GM19239 (cell line): ENCODE data around the gene STOM.

ENCODE experiments used
- DNase-seq: peaks from one replicate; pipeline ENCODE4 v3.0.0; 2011; ENCODE audit warnings: low spot score; ENCODE audit not compliant: insufficient read length
- FAIRE-seq: peaks from 2 replicates; lab custom pipeline; 2011; peaks lifted over from hg19 to GRCh38; lab: Jason Lieb, UNC

The STOM gene

DNA sequence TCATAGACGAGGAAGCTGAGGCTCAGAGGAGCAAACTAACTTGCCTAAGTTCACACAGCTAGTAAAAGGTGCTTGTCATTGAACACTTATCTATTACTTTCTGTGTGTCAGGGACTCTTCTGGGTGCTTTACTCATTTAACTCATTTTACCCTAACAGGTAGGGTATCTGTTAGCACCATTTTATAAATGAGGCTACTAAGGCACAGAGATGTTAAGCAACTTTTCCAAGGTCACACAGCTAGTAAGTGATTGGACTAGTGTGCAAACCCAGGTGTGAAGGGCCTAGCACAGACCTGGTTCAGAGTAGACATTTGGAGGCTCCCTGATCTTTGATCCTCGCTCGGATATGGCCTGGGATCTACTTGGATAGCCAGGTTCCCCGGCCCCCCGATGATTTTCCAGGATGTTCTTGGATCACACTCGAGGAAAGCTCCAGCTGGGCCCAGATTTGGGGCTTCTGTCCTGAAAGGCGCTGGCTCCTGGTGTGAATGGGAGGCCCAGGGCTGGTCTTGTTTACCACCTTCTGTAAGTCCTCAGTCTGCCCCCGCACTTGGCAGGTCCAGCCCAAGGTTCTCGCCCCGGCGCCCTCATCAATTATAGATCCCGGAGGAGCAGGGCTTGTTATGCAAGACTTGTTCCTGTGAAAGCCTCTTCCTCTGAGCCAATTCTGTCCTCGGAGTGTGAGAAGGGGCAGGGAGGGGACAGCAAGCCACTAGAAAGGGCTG is 64.6 kb downstream of the STOM start:
- no peak for DNase-seq
- FAIRE-seq, result no peak

DNA sequence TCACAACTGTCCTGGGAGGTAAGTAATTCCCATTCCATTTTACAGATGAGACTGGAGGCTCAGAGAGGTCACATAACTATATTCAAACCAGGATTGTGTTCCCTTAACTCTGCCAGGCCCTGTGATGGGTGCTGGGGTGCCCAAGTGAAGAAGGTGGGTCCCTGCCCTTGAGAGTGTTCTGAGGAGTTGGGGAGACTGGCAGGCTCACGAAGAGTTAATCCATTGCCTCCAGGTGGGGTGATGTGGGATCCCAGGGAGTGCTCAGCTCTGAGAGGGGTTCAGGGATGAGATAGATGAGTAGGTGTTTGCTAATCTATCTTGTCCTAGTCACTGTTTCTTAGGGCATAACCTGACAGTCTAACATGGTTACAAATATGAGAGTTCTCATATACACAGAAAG is 65.3 kb downstream of the STOM start:
- FAIRE-seq (no peak), DNase-seq (no peak)

DNA sequence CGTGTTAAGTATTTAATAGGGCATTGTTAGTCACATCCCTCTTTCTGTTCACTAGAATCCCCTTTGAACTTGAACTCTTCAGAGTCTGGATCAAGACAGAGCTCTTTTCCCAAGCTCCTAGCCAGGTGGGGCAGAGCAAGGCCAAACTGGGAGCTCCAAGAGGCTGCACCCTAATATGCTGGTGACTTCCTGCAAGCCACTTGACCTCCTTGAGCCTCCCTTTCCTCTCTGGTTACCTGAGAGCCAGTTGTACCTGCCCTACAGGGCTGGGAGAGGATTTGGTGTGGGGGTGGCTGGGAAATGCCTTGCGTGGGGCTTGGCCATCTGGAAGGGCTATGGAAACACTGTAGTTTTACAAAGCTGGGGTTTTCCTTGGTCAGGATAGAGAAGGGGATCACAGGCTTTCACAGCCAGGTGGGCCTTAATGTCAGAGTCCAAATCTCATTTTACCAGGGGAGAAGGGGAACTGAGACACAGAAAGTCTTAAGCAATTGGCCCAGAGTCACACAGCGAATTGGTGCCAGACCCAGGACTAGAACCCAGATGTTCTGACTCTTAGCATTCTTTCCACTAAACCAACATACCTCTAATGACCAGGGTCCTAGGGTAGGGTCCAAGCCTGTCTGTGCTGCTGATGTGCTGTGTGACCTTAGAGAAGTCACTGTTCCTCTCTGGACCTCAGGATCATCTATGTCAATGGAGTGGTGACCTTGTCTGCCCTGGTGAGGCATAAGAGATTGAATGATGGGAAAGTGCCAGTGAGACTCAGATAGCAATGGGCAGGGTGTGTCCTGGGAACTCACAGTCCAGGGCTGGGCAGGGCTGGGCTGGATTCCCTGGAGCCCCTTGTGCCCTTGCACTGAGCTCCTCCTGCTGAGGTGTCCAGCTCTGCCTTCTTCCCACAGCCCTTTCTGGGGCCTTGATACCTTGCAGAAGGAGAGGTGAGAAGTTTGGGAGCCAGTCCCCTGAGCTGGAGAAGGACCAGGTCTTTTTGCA is 66.3 kb downstream of the STOM start:
- no peak for FAIRE-seq
- DNase-seq, result no peak

DNA sequence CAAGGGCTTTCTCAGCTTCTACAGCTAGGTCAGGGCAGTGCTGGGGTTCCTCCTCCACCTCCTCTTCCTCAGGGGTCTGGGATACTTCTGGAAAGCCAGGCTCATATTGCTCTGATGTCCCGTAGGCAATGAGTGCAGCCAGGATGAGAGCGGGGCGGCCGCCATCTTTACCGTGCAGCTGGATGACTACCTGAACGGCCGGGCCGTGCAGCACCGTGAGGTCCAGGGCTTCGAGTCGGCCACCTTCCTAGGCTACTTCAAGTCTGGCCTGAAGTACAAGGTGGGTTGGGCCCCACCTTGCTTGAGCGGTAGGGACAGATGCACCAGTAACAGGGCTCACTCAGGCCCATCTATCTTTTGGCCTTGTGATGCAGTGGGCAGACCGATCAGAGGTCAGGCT is 67.3 kb downstream of the STOM start:
- FAIRE-seq, result no peak

DNA sequence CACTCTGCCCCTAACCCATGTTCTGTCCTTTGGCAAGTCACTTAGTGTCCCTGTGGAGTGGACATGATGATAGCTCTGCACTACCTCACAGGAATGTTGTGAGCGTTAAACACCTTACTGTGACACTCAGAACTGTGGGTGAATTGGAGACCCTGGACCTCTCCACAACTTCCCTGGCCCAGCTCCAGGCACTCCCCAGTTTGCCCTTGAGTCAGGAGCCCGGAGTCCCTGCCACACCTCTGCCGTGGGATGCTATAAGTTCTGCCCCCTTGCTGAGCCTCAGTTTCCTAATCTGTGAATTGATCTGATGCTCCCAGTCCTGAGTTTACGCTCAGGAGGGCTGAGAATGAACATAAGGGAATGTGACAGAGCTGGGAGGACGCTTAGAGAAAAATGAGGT is 67.7 kb downstream of the STOM start:
- FAIRE-seq (no peak), DNase-seq (no peak)

More for the DNA sequence above, 67.3 kb downstream of the STOM start:
- no peak for DNase-seq

DNA sequence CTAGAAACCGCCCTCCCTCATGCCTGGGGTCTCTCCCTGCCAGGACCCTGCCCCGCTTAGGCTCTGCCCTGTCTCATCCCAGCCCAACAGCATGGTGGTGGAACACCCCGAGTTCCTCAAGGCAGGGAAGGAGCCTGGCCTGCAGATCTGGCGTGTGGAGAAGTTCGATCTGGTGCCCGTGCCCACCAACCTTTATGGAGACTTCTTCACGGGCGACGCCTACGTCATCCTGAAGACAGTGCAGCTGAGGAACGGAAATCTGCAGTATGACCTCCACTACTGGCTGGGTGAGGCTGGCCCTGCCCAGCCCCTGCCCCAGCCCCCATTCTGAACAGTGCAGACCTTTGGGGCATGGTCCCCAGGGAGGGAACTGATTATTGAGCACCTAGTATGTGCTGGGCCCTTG is 68.2 kb downstream of the STOM start:
- FAIRE-seq, result no peak
- DNase-seq, result no peak

DNA sequence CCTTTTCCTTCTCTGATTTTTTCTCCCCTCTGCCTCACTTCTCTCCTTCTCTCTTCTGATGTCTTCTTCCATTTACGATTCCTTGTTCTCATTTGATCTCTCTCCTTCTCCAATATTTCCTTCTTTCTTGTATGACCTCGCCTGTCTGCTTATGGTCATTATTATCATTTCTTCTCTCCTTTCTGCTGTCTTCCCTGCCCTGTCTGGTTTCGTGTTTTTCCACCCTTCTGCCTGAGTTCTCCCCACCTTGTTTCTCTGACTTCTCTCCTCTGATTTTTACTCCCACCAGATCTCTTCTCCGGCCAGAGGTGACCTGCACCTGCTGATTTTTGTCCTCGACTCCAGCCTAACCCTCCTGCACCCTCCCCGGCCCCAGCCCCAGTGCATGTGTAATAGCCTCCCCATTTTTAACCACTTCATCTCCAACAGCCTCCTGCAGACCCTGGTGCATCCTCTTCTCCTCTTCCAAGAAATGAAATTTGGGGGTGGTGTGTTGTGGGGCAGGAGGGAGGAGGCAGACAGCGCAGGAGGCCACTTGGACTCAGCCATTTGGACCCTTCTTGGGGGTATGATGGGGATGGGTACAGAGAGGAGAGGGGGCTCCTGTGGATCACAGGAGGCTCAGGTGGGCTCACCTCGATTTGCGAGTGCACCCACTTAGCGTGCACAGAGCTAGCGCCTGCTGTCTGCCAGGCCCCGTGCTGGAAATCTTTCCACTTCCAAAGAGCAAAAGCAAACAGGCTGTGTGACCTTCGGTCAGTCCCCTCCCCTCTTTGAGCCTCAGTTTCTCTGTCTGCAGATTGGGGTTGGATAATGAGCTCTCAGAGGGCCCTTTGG is 69.5 kb downstream of the STOM start:
- DNase-seq (no peak), FAIRE-seq (no peak)

DNA sequence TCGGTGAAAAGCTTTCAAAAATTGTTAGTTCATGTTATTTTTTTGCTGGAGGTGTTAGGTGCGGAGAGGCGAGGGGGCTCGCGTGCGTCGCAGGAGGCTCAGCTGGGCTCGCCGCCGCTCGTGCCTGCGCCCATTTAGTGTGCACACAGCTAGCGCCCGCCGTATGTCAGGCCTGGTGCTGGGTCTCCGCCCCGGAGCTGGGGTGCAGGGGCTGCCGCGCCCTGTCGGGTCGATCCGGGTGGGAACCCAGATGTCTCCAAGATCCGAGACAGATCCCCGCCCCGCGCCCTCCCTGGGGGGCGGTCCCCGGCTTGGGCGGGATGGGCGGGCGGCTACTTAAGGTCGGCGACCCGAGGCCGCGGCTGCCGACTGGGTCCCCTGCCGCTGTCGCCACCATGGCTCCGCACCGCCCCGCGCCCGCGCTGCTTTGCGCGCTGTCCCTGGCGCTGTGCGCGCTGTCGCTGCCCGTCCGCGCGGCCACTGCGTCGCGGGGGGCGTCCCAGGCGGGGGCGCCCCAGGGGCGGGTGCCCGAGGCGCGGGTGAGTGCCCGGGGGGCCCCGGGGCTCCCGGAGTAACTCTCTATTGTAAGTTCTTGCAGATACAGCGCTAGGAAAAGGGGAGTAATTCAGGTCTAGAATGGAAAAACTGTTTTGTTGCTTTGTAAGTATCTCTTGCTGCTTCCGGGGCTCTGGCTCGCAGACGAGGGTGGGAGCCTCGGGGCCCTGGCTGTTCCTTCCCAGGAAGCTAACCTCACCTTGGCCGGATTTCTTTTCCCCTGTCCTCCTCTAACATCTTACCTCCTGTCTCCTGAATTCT is 70.4 kb downstream of the STOM start:
- FAIRE-seq (no peak), DNase-seq (peak; percentile 36)

DNA sequence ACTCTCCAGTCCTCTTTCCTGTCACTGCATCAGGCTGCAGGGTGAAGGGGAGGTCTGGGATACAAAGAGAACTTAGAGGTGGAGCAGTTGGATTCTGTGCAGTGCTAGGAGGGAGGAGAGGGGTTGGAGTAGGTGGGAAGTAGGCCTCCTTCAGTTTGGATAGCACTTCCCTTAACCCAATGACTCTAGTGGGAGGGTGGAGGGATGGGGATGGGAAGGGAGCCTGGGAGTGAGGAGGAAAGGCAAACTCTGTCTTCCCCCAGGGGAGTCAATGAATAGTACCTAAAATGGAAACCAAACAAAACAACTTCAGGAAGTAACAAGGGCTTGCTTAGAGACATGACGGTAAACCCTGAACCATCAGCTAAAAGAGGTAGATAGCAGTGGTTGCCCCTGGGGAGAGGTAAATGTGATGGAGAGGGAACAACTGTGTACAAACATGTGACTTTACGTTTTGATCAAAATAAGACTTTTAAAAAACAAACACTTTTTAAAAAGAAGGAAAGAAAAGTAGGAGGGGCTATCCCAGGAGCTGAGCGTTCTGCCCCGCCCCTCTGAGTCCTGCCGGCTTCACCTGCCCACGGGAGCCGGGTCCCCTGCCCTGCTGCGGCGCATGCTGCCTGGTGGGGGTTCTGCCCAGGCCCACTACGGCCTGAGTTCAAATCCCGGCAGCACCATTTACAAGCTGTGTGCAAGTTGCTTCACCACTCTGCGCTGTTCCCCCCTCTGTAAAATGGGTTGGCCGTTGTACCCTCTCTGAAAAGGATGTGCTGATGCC is 71.2 kb downstream of the STOM start:
- FAIRE-seq, result no peak
- DNase-seq, result no peak

DNA sequence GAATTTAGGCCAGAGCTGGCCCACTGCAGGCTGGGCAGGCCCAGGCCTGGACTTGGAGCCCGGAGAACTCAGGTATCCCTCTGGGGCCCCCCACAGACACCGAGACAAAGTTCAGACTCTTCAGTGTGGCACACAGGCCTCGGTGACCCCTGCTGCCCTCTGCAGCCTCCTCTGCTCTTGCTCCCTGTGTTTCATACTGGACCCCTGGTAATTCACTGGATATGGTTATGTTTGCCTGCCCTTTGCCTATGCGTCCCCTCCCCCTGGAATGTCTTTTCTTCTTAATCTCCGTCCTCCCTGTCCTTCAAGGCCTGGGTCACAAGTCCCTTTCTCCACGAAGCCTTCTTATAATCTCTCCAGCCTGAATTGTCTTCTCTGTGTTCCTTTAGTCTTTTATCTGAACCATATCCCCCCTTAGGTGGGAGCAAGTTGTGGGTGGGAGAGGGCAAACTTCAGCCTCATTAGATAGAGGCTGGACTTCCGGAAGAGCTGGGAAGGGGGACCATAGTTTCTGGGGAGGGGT is 72.0 kb downstream of the STOM start:
- DNase-seq (no peak), FAIRE-seq (no peak)

DNA sequence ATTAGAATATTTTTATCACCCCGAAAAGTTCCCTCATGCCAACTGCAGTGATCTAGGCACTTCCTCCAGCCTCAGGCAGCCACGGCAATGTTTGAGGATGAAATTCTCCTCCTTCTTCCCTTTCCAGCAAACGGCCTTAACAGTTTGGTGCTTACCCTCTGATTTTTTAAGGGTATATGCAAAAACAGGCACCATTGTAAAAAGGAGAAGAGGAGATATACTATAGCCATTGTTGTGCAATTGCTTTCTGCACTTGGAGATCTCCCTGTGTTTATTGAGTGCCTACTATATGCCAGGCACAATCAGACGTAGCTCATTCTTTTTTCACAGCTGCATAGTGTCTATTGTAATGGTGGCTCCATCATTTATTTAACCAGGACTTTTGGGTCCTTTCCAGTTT is 72.7 kb downstream of the STOM start:
- DNase-seq (no peak), FAIRE-seq (no peak)

DNA sequence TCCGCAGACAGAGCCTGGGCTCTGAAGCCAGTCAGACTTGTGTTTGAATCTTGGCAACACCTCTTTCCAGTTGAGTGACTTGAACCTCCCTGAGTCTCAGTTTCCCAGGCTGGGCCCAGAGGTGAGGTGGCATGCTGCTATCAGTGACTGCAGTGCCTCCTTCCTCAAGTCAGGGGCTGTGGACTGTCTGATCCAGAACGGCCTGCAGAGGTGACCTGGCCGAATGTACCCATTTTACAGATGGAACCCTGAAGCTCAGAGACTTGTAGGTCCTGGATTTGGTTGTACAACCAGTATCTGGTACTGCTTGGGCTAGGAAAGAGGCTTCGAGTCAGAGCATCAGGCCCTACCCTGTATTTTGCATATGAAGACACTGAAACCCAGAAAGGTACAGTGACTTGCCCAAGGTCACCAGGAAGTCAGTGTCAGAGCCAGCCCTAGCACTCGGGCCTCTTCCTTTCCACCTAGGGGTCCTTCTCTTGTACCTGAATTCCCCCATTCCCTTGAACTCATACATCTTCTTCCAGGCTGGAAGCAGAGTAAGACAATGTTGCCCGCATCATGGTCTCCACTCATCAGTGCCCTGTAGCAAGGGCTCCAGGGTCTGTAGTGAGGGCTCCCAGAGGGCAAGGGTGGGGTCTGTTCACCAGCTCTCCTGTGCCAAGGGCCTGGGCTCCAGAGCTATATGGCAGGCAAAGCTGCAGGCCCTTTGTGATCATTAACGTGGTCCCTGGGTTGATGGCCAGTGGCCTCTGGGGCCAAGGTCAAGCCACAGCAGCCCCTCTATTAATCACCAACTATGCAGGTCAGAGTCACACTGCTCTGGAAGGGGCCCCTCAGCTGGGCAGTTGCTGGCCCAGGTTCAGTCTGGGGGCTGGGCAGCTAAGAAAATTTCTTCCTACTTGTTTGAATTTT is 73.6 kb downstream of the STOM start:
- DNase-seq (no peak), FAIRE-seq (no peak)

DNA sequence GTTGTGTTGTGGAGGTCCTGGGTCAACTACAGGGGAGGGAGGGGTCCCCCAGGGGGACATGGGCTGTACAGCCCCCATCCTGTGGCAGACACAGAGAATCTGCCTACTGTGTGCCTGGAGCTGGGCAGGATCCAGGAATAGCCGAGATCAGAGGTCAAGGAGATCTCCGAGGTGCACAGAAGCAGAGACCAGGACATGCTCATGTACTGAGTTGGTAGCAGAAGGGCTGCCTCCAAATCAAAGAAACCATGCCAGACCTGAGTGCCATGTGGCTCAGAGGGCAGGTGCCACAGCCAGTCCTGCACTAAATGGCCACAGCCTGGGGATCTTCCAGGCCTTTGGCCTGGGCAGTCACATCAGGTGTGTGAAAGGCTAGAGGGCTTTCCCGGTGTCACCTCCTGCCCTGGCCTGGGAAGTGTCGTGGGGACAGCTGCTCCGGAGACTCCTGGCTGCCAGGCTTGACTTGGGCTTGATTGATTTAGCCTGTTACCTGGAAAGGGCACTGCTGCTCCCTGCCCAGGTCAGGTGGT is 74.3 kb downstream of the STOM start:
- FAIRE-seq (no peak), DNase-seq (no peak)

DNA sequence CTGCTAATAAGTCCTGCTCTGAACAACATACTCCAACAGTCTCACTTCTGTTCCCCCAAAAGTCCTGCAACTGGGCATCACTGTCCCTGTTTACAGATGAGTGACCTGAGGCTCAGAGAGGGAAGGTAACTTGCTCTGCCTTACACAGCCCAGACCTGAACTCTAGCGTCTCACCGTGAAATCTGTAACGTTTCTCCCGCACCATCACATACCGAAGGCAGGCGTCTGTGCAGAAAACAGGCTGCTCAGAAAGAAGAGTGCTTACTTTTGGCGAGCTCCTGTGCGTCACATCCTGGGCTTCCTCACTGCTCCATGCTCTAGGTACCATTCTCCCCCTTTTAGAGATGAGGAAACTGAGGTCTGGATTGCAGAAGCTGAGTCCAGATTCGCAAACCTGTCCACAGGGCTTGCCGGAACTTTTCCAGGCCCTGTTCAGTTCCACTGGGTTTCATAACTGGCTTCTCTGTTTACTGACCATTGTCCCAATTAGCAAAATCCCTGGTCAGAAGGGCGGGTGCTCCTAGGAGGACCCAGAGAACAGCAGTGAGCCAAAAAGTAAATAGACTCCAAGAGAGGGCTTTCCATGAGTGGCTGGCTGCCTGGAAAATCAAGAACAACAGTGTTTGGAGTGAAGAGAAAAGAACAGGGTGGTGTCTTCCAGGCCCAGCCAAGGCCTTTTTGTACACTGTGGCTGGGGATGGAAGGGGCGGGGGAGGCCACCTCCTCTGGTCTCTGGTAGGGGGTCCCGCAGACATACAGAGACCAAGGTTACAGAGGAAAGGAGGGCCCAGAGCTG is 75.0 kb downstream of the STOM start:
- no peak for FAIRE-seq
- no peak for DNase-seq

DNA sequence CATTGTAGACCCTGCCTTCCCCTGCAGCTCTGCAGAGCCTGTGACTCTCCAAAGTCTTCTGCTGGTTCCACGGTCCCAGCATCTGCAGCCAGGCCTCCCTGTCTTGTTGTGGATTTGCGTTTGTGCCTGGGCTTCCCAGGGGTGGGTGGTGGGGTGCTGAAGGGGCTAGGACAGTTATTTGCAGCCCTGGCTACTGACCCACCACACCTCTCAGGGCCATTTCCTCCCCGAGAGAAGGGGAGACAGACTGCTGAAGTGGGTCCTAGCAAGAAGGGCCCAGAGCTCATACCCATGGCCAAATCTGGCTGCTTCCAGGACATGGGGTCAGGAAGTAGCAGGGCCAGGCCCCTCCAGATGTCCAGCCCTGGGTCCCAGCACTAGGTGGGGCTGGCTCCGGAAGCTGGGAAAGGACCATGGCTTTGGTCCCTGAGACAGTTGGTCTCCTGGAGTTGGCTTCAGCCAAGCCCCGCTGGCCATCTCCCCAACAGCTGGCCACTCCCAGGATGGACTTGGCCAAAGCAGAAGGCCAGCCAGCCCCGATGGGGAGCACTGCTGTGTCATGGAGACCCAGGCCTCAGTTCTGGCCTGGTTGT is 75.8 kb downstream of the STOM start:
- FAIRE-seq (no peak), DNase-seq (no peak)

DNA sequence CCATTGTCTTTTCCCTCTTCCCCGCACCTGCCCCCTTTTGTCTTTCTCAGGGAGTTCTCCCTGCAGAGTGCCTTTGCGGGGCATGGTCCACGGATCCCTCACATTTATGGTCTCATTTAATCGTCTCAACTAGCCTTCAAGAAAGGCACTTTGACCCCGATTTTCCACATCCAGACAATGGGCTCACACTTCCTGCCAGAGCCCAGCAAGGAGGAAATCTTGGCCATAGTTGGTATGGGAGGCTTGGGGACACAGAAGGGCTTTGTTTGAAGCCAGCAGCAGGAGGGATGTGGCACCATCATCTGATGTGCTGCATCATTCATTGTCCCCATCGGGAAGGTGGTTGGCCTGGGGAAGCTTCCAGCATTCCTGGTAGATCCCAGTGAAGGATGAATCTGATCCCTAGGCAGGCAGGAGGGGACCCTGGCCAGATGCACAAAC is 77.2 kb downstream of the STOM start:
- DNase-seq (no peak), FAIRE-seq (no peak)
